SK-N-SH (cell line): ENCODE measurements around the gene RAD51B. TPM values are rescaled to one million over a fixed set of nuclear protein-coding genes. Genes with fewer than 3 reads are reported as not detected.

Experiments used
- CTCF ChIA-PET: fragments of 300-600, 350-600 bp; formaldehyde crosslinking; extraction: SDS; loops from one replicate; lab custom pipeline; 2021; lab: Yijun Ruan, JAX
- POLR2A ChIA-PET: fragments of 350-600 bp; sonication (Branson Sonifier 250); formaldehyde crosslinking; extraction: SDS; loops from one replicate; lab custom pipeline; 2020; ENCODE audit warnings: antibody characterized with exemption, inconsistent platforms; lab: Yijun Ruan, JAX
- DNase-seq: peaks from one replicate; pipeline ENCODE4 v3.0.0; 2012
- H2AFZ ChIP-seq: fragments of 200-600 bp; sonication (generic); 2 replicates; pipeline ENCODE4 v1.8.1; 2016; ENCODE audit warnings: antibody characterized with exemption, mild to moderate bottlenecking, low read depth
- H3F3A ChIP-seq: fragments of 200-600 bp; sonication (generic); replicated peaks from 2 replicates; pipeline ENCODE3; 2016; ENCODE audit warnings: antibody characterized with exemption, mild to moderate bottlenecking; ENCODE audit not compliant: insufficient read depth
- H3K27ac ChIP-seq, 2 experiments: fragments of 200-500 bp in 1 of 2; fragments of 200-600 bp in 1 of 2; sonication (Bioruptor generic) in 1 of 2; sonication (generic), shearing (Covaris generic) in 1 of 2; 2 replicates each; pipeline versions ENCODE4 v1.5.1 to v1.6.1; 2014 to 2016; ENCODE audit warnings: low read depth in 2 of 2, inconsistent platforms in 1 of 2, low read length in 1 of 2, mild to moderate bottlenecking in 1 of 2, mixed read lengths in 1 of 2
- H3K27me3 ChIP-seq: fragments of 200-600 bp; sonication (generic), shearing (Covaris generic); 2 replicates; pipeline ENCODE4 v1.6.1; 2016; ENCODE audit warnings: mixed run types; ENCODE audit not compliant: insufficient read depth
- H3K36me3 ChIP-seq, 2 experiments: fragments of 200-500 bp in 1 of 2; fragments of 200-600 bp in 1 of 2; sonication (Bioruptor generic) in 1 of 2; sonication (generic) in 1 of 2; replicated peaks in 1 of 2; 2 replicates each; pipeline versions ENCODE3 to v1.5.1; 2014 to 2016; ENCODE audit warnings: low read length in 1 of 2, mild to moderate bottlenecking in 1 of 2; ENCODE audit not compliant: insufficient read depth in 2 of 2, control insufficient read depth in 1 of 2
- H3K4me1 ChIP-seq, 2 experiments: fragments of 200-500 bp in 1 of 2; fragments of 200-600 bp in 1 of 2; sonication (Bioruptor generic) in 1 of 2; sonication (generic), shearing (Covaris generic) in 1 of 2; 2 replicates each; pipeline versions ENCODE4 v1.5.1 to v1.6.1; 2014 to 2016; ENCODE audit warnings: low read depth in 1 of 2, low read length in 1 of 2, mixed run types in 1 of 2; ENCODE audit not compliant: insufficient read depth in 2 of 2, control insufficient read depth in 1 of 2
- H3K4me2 ChIP-seq: fragments of 200-600 bp; sonication (generic), shearing (Covaris generic); 2 replicates; pipeline ENCODE4 v1.6.1; 2017; ENCODE audit warnings: mixed run types
- H3K4me3 ChIP-seq, 2 experiments: fragments of 200-500 bp in 1 of 2; fragments of 200-600 bp in 1 of 2; sonication (Bioruptor generic) in 1 of 2; sonication (generic), shearing (Covaris generic) in 1 of 2; 2 replicates each; pipeline versions ENCODE4 v1.5.1 to v1.8.1; 2014 to 2016; ENCODE audit warnings: low read depth in 2 of 2, inconsistent platforms in 1 of 2, low read length in 1 of 2, mild to moderate bottlenecking in 1 of 2, mixed read lengths in 1 of 2, moderate library complexity in 1 of 2
- H3K79me2 ChIP-seq: fragments of 200-600 bp; sonication (generic); 2 replicates; pipeline ENCODE4 v1.8.1; 2017; ENCODE audit warnings: mild to moderate bottlenecking; ENCODE audit not compliant: insufficient read depth
- H3K9ac ChIP-seq: fragments of 200-600 bp; sonication (generic); 2 replicates; pipeline ENCODE4 v1.6.1; 2017; ENCODE audit warnings: mixed run types
- H3K9me2 ChIP-seq: fragments of 200-600 bp; sonication (generic); 2 replicates; pipeline ENCODE4 v1.6.1; 2017; ENCODE audit warnings: mixed run types
- H3K9me3 ChIP-seq: fragments of 200-600 bp; sonication (generic); 2 replicates; pipeline ENCODE4 v1.6.1; 2017; ENCODE audit warnings: mixed run types, mild to moderate bottlenecking, moderate library complexity
- H4K20me1 ChIP-seq: fragments of 200-600 bp; sonication (generic); 2 replicates; pipeline ENCODE4 v1.6.1; 2017; ENCODE audit warnings: mild to moderate bottlenecking, mixed run types; ENCODE audit not compliant: insufficient read depth
- ELF1 ChIP-seq: IDR thresholded peaks from 2 replicates; pipeline ENCODE4 v1.4.0; 2012
- EP300 ChIP-seq, 2 experiments: IDR thresholded peaks; 2 replicates each; pipeline versions ENCODE4 v1.4.0 to v1.6.1; 2012; ENCODE audit warnings: borderline replicate concordance in 1 of 2, low read depth in 1 of 2, low read length in 1 of 2
- FOSL2 ChIP-seq: IDR thresholded peaks from 2 replicates; pipeline ENCODE4 v1.4.0; 2012; ENCODE audit warnings: low read depth, mild to moderate bottlenecking, moderate library complexity, borderline replicate concordance
- GATA2 ChIP-seq: sonication (generic); formaldehyde crosslinking; IDR thresholded peaks from 2 replicates; pipeline ENCODE4 v1.5.0; 2020; ENCODE audit warnings: mild to moderate bottlenecking, missing genetic modification reagents
- JUND ChIP-seq: IDR thresholded peaks from 2 replicates; pipeline ENCODE4 v1.4.0; 2012
- MAX ChIP-seq: IDR thresholded peaks from 2 replicates; pipeline ENCODE4 v1.4.0; 2012; ENCODE audit warnings: low read depth
- MXI1 ChIP-seq: IDR thresholded peaks from 2 replicates; pipeline ENCODE4 v1.6.1; 2012; ENCODE audit warnings: mild to moderate bottlenecking, low read depth, low read length, improper control_type of control experiment
- PBX3 ChIP-seq: IDR thresholded peaks from 2 replicates; pipeline ENCODE4; 2012
- POLR2AphosphoS5 ChIP-seq: IDR thresholded peaks from 2 replicates; pipeline ENCODE4 v1.6.1; 2012; ENCODE audit warnings: low read depth, low read length
- RCOR1 ChIP-seq: fragments of 150-350 bp; IDR thresholded peaks from 2 replicates; pipeline ENCODE4 v1.6.1; 2017; ENCODE audit warnings: antibody characterized with exemption, low read length
- REST ChIP-seq: IDR thresholded peaks from 2 replicates; pipeline ENCODE4 v1.6.1; 2012; ENCODE audit warnings: mild to moderate bottlenecking, low read depth, low read length, moderate library complexity
- RFX5 ChIP-seq: IDR thresholded peaks from 2 replicates; pipeline ENCODE4 v1.6.1; 2012; ENCODE audit warnings: mild to moderate bottlenecking, improper control_type of control experiment, low read length
- SIN3A ChIP-seq: IDR thresholded peaks from 2 replicates; pipeline ENCODE4 v1.6.1; 2012; ENCODE audit warnings: low read depth, mild to moderate bottlenecking, low read length, moderate library complexity, borderline replicate concordance
- TEAD4 ChIP-seq: IDR thresholded peaks from 2 replicates; pipeline ENCODE4 v1.4.0; 2012; ENCODE audit warnings: mild to moderate bottlenecking, borderline replicate concordance; ENCODE audit not compliant: insufficient read depth
- USF2 ChIP-seq: fragments of 150-350 bp; IDR thresholded peaks from 2 replicates; pipeline ENCODE4 v1.6.1; 2017; ENCODE audit warnings: antibody characterized with exemption, low read length, low read depth, borderline replicate concordance
- ZBTB33 ChIP-seq: IDR thresholded peaks from 2 replicates; pipeline ENCODE4 v1.4.0; 2012; ENCODE audit warnings: low read depth, borderline replicate concordance
- WGBS: methylation state at CpG from one replicate; pipeline ENCODE4 v1.1.6; 2017; ENCODE audit warnings: low lambda C conversion rate; 5-methylcytosine and 5-hydroxymethylcytosine counted together
- polyA plus RNA-seq, 3 experiments: library from polyadenylated mRNA; depleted of rRNA; stranded (reverse); fragments of >200 nt; gene quantifications; 2 replicates each; pipeline ENCODE4 v1.2.3, GENCODE V29; 2012

RAD51B gene
- polyA plus RNA-seq, 1 of the 3 experiments (the other 2 are of a cell fraction), result 6.0 TPM

GRCh38 chr14:68389943-68390342 lies 570.4 kb downstream of the RAD51B start:
- H3K4me3 ChIP-seq, result no peak overlapping the region
- CTCF ChIA-PET, result interaction anchor here (0.8 kb wide), 1 partner anchor 141 kb away, joined by 3 read pairs; no protein-coding TSS in a partner anchor
- no peak for DNase-seq
- no peak overlapping the region for H3K9ac ChIP-seq
- H3K9me2 ChIP-seq, result no peaks in the 10 kb centered on the region
- H3K4me2 ChIP-seq, result no peak overlapping the region
- no peaks in the 10 kb centered on the region for H3K79me2 ChIP-seq
- no peaks in the 10 kb centered on the region for H4K20me1 ChIP-seq
- H3K27ac ChIP-seq, result no peak overlapping the region
- no peaks in the 10 kb centered on the region for H3K9me3 ChIP-seq
- H3K27me3 ChIP-seq, result no peaks in the 10 kb centered on the region
- peaks cover 3% of the 10 kb centered on the region for H3F3A ChIP-seq
- POLR2A ChIA-PET, result no interaction called here
- TF ChIP-seq FOSL2, result no peak
- TF ChIP-seq USF2, result no peak
- TF ChIP-seq MAX, result no peak
- TF ChIP-seq TEAD4, result no peak
- TF ChIP-seq POLR2AphosphoS5, result no peak
- TF ChIP-seq RFX5, result no peak
- no peak for TF ChIP-seq SIN3A
- TF ChIP-seq ZBTB33, result no peak
- no peak for TF ChIP-seq ELF1
- TF ChIP-seq PBX3, result no peak
- no peak for TF ChIP-seq EP300 (IDR thresholded peaks at IDR 0.05; ENCODE audit: borderline replicate concordance in 1 of 2, low read depth in 1 of 2, low read length in 1 of 2)
- no peak for TF ChIP-seq RCOR1
- no peak for TF ChIP-seq JUND
- TF ChIP-seq GATA2 (CRISPR knock-in tag), result no peak
- TF ChIP-seq MXI1, result no peak
- no peak for TF ChIP-seq REST
- H2AFZ ChIP-seq, result no peak overlapping the region
- WGBS, result 92% methylated on average over 3 of the region's 3 CpGs
- no peaks in the 10 kb centered on the region for H3K36me3 ChIP-seq
- H3K4me1 ChIP-seq, result peaks cover 13 to 19% of the 10 kb centered on the region in 2 experiments; a peak in 3 of 4 replicates
